IMR-90 (cell line): ENCODE data around the gene HDHD3. TPM values are rescaled to one million over a fixed set of nuclear protein-coding genes. Genes with fewer than 3 reads are reported as not detected.

Experiments used
- ATAC-seq: fragments of 200-7000 bp; cut with Tn5 transposase; 2 replicates; pipeline ENCODE4 v1.9.1; 2020; ENCODE audit warnings: low read depth, mild to moderate bottlenecking, moderate library complexity
- BruUV-seq: library from RNA; stranded (reverse); fragments of 400-500 nt; replicated peaks from 2 replicates; lab custom pipeline; 2021; lab: Mats Ljungman, UMichigan
- CTCF ChIA-PET: fragments of 300-600 bp; formaldehyde crosslinking; extraction: SDS; loops from one replicate; lab custom pipeline; 2021; ENCODE audit warnings: antibody characterized with exemption; lab: Yijun Ruan, JAX
- POLR2A ChIA-PET: fragments of 300-600 bp; sonication (Branson Sonifier 250); formaldehyde crosslinking; loops from one replicate; lab custom pipeline; 2022; ENCODE audit warnings: antibody characterized with exemption; ENCODE audit not compliant: unreplicated experiment; lab: Charles Lee
- DNase-seq: peaks from one replicate; pipeline ENCODE4 v3.0.0; 2013
- H2AFZ ChIP-seq: replicated peaks from 2 replicates; pipeline ENCODE3; 2013; ENCODE audit warnings: low read length, mild to moderate bottlenecking; ENCODE audit not compliant: poor library complexity
- H2AK5ac ChIP-seq: 2 replicates; pipeline ENCODE4 v1.6.1; 2013; ENCODE audit warnings: low read depth, low read length, inconsistent platforms
- H2AK9ac ChIP-seq: replicated peaks from 2 replicates; pipeline ENCODE3; 2013; ENCODE audit warnings: mild to moderate bottlenecking, low read depth, low read length, moderate library complexity; ENCODE audit not compliant: poor library complexity
- H2BK120ac ChIP-seq: 2 replicates; pipeline ENCODE4 v1.6.1; 2013; ENCODE audit warnings: low read depth, low read length, inconsistent platforms
- H2BK15ac ChIP-seq: 3 replicates; pipeline ENCODE4 v1.6.1; 2013; ENCODE audit warnings: low read depth, low read length, inconsistent platforms
- H2BK20ac ChIP-seq: 2 replicates; pipeline ENCODE4 v1.6.1; 2013; ENCODE audit warnings: low read depth, mild to moderate bottlenecking, inconsistent platforms, low read length, moderate library complexity
- H2BK5ac ChIP-seq: 2 replicates; pipeline ENCODE4 v1.6.1; 2013; ENCODE audit warnings: mild to moderate bottlenecking, low read depth, low read length, inconsistent platforms; ENCODE audit not compliant: poor library complexity, severe bottlenecking
- H3K14ac ChIP-seq: replicated peaks from 2 replicates; pipeline ENCODE4 v1.6.1; 2013; ENCODE audit warnings: low read depth, low read length, inconsistent platforms
- H3K18ac ChIP-seq: 2 replicates; pipeline ENCODE4 v1.6.1; 2013; ENCODE audit warnings: low read depth, low read length, control low read depth
- H3K23ac ChIP-seq: 2 replicates; pipeline ENCODE4 v1.6.1; 2013; ENCODE audit warnings: low read depth, low read length, inconsistent platforms
- H3K27ac ChIP-seq: 2 replicates; pipeline ENCODE4 v1.5.1; 2013; ENCODE audit warnings: mild to moderate bottlenecking, control low read depth, low read length; ENCODE audit not compliant: insufficient read depth
- H3K27me3 ChIP-seq: 2 replicates; pipeline ENCODE4 v1.6.1; 2013; ENCODE audit warnings: low read length; ENCODE audit not compliant: control insufficient read depth, insufficient read depth
- H3K36me3 ChIP-seq: 2 replicates; pipeline ENCODE4 v1.6.1; 2013; ENCODE audit warnings: low read length, mixed read lengths; ENCODE audit not compliant: control insufficient read depth, insufficient read depth
- H3K4ac ChIP-seq: 2 replicates; pipeline ENCODE4 v1.6.1; 2013; ENCODE audit warnings: low read depth, low read length, inconsistent platforms
- H3K4me1 ChIP-seq: 2 replicates; pipeline ENCODE4 v1.6.1; 2013; ENCODE audit warnings: low read length, mixed read lengths; ENCODE audit not compliant: control insufficient read depth, insufficient read depth
- H3K4me2 ChIP-seq: 2 replicates; pipeline ENCODE4 v1.6.1; 2013; ENCODE audit warnings: low read depth, mild to moderate bottlenecking, control low read depth, low read length, moderate library complexity
- H3K4me3 ChIP-seq: 2 replicates; pipeline ENCODE4 v1.5.1; 2013; ENCODE audit warnings: low read depth, mild to moderate bottlenecking, control low read depth, low read length, moderate library complexity; ENCODE audit not compliant: insufficient read depth
- H3K56ac ChIP-seq: 2 replicates; pipeline ENCODE4 v1.6.1; 2013; ENCODE audit warnings: low read length, inconsistent platforms; ENCODE audit not compliant: insufficient read depth; ENCODE audit errors: extremely low read depth
- H3K79me1 ChIP-seq, 2 experiments: 2 replicates each; pipeline ENCODE4 v1.6.1; 2013; ENCODE audit warnings: low read length in 2 of 2, inconsistent platforms in 1 of 2, low read depth in 1 of 2
- H3K9ac ChIP-seq: 2 replicates; pipeline ENCODE4 v1.6.1; 2013; ENCODE audit warnings: low read depth, low read length, control low read depth
- H3K9me1 ChIP-seq: 2 replicates; pipeline ENCODE4 v1.6.1; 2013; ENCODE audit warnings: low read length, inconsistent platforms; ENCODE audit not compliant: insufficient read depth
- H3K9me3 ChIP-seq: 2 replicates; pipeline ENCODE4 v1.6.1; 2013; ENCODE audit warnings: low read length; ENCODE audit not compliant: control insufficient read depth, insufficient read depth
- H4K20me1 ChIP-seq: 2 replicates; pipeline ENCODE4 v1.6.1; 2013; ENCODE audit warnings: low read length, inconsistent platforms; ENCODE audit not compliant: insufficient read depth
- H4K5ac ChIP-seq: 2 replicates; pipeline ENCODE4 v1.6.1; 2013; ENCODE audit warnings: mild to moderate bottlenecking, low read depth, low read length, control low read depth
- H4K8ac ChIP-seq, 2 experiments: 2 replicates each; pipeline ENCODE4 v1.6.1; 2013; ENCODE audit warnings: low read depth in 2 of 2, low read length in 2 of 2, control low read depth in 1 of 2, inconsistent platforms in 1 of 2
- H4K91ac ChIP-seq: 2 replicates; pipeline ENCODE4 v1.6.1; 2013; ENCODE audit warnings: low read depth, low read length, inconsistent platforms; ENCODE audit not compliant: insufficient read depth
- BHLHE40 ChIP-seq: fragments of 150-350 bp; IDR thresholded peaks from 2 replicates; pipeline ENCODE4 v1.6.1; 2016; ENCODE audit warnings: mild to moderate bottlenecking, low read depth, low read length
- CEBPB ChIP-seq: IDR thresholded peaks from 2 replicates; pipeline ENCODE4 v1.6.1; 2012; ENCODE audit warnings: low read depth, low read length, improper control_type of control experiment
- CHD1 ChIP-seq: IDR thresholded peaks from 2 replicates; pipeline ENCODE4 v1.6.1; 2012; ENCODE audit warnings: low read depth, low read length, improper control_type of control experiment
- CTCF ChIP-seq: conservative IDR thresholded peaks from 2 replicates; pipeline ENCODE4 v1.5.1; 2012; ENCODE audit warnings: mild to moderate bottlenecking, low read depth, low read length, improper control_type of control experiment
- ELK1 ChIP-seq: fragments of 150-350 bp; IDR thresholded peaks from 2 replicates; pipeline ENCODE4 v1.6.1; 2016; ENCODE audit warnings: low read depth, mild to moderate bottlenecking, low read length, moderate library complexity, borderline replicate concordance
- FOS ChIP-seq: fragments of 150-350 bp; IDR thresholded peaks from 2 replicates; pipeline ENCODE4 v1.6.1; 2016; ENCODE audit warnings: low read depth, low read length
- MAFK ChIP-seq: IDR thresholded peaks from 2 replicates; pipeline ENCODE4 v1.6.1; 2012; ENCODE audit warnings: low read depth, low read length, improper control_type of control experiment
- MAZ ChIP-seq: IDR thresholded peaks from 2 replicates; pipeline ENCODE4 v1.6.1; 2012; ENCODE audit warnings: low read depth, mild to moderate bottlenecking, low read length, improper control_type of control experiment, moderate library complexity, borderline replicate concordance
- MXI1 ChIP-seq: IDR thresholded peaks from 2 replicates; pipeline ENCODE4 v1.6.1; 2012; ENCODE audit warnings: low read depth, mild to moderate bottlenecking, low read length, moderate library complexity, borderline replicate concordance
- NFE2L2 ChIP-seq: fragments of 150-350 bp; IDR thresholded peaks from 2 replicates; pipeline ENCODE4 v1.6.1; 2016; ENCODE audit warnings: low read depth, mild to moderate bottlenecking, low read length
- POLR2A ChIP-seq: IDR thresholded peaks from 2 replicates; pipeline ENCODE4 v1.6.1; 2012; ENCODE audit warnings: mild to moderate bottlenecking, low read depth, low read length
- RAD21 ChIP-seq: IDR thresholded peaks from 2 replicates; pipeline ENCODE4 v1.6.1; 2012; ENCODE audit warnings: low read length, improper control_type of control experiment
- RCOR1 ChIP-seq: IDR thresholded peaks from 2 replicates; pipeline ENCODE4 v1.6.1; 2012; ENCODE audit warnings: mild to moderate bottlenecking, low read length, improper control_type of control experiment; ENCODE audit not compliant: insufficient replicate concordance
- RFX5 ChIP-seq: IDR thresholded peaks from 2 replicates; pipeline ENCODE4 v1.8.0; 2012; ENCODE audit warnings: low read depth, mild to moderate bottlenecking, low read length, moderate library complexity
- SMC3 ChIP-seq: fragments of 150-350 bp; IDR thresholded peaks from 2 replicates; pipeline ENCODE4 v1.6.1; 2016; ENCODE audit warnings: low read depth, mild to moderate bottlenecking, antibody characterized with exemption, low read length, moderate library complexity
- USF2 ChIP-seq: fragments of 150-350 bp; IDR thresholded peaks from 2 replicates; pipeline ENCODE4 v1.6.1; 2017; ENCODE audit warnings: mild to moderate bottlenecking, antibody characterized with exemption, low read length, low read depth
- WGBS, 2 experiments: methylation state at CpG; one replicate each; pipeline versions ENCODE4 v1.1.5 to v1.1.7; 2013; ENCODE audit warnings: missing lambda C conversion rate in 2 of 2; ENCODE audit not compliant: insufficient read length in 1 of 2; ENCODE audit errors: extremely low coverage in 2 of 2; 5-methylcytosine and 5-hydroxymethylcytosine counted together
- dilution Hi-C: fragments of 300-500 bp; cut with HindIII; formaldehyde crosslinking; loops from one replicate; pipeline ENCODE4 v1.14.3; 2018; ENCODE audit warnings: low sequenced_read_pairs; ENCODE audit not compliant: unreplicated experiment
- in situ Hi-C: fragments of 300-500 bp; cut with MboI; formaldehyde crosslinking; loops from 3 replicates; pipeline ENCODE4 v1.14.3; 2019; ENCODE audit warnings: low sequenced_read_pairs, inconsistent platforms, mixed read lengths
- intact Hi-C: fragments of 100-400 bp; cut with micrococcal nuclease; formaldehyde crosslinking; loops from 2 replicates; pipeline ENCODE4 v1.10.0; 2022
- polyA plus RNA-seq, 3 experiments: library from polyadenylated mRNA; depleted of rRNA; stranded (reverse); fragments of >200 nt; gene quantifications; 2 replicates each; pipeline ENCODE4 v1.2.3, GENCODE V29; 2012; ENCODE audit warnings: low replicate concordance in 1 of 3
- total RNA-seq: library from RNA; depleted of rRNA; stranded (reverse); fragments of >200 nt; gene quantifications from 2 replicates; pipeline ENCODE4 v1.2.3, GENCODE V29; 2012

Gene HDHD3
- total and polyA plus RNA-seq, 2 of the 4 experiments (the other 2 are of a cell fraction): 7.0 to 8.6 TPM

GRCh38 chr9:113356686-113357292, 20.0 kb downstream of the HDHD3 start:
- H3K4me3 ChIP-seq: no peak overlapping the region
- in situ Hi-C loops: no loop called here
- no peak overlapping the region for H2AFZ ChIP-seq
- no TSS peak for BruUV-seq
- peaks cover 3% of the 10 kb centered on the region; the same call in 1 of the 2 replicates for H3K9me1 ChIP-seq
- no peaks in the 10 kb centered on the region for H3K79me1 ChIP-seq
- no peak overlapping the region for H3K23ac ChIP-seq
- H4K8ac ChIP-seq: no peak overlapping the region
- H2AK9ac ChIP-seq: no peak overlapping the region
- no peak for DNase-seq
- CTCF ChIA-PET: no interaction called here
- H4K5ac ChIP-seq: no peak overlapping the region
- no peak overlapping the region for H3K9ac ChIP-seq
- no peaks in the 10 kb centered on the region for H3K4me1 ChIP-seq
- no peak overlapping the region for H3K4me2 ChIP-seq
- ATAC-seq: no peak
- TF ChIP-seq FOS (no peak), ELK1 (no peak), RAD21 (no peak), NFE2L2 (no peak), CEBPB (no peak), CTCF (no peak), RFX5 (no peak), RCOR1 (no peak), MAZ (no peak), USF2 (no peak), MAFK (no peak), SMC3 (no peak), CHD1 (no peak), POLR2A (no peak), BHLHE40 (no peak), MXI1 (no peak)
- H3K9me3 ChIP-seq: no peaks in the 10 kb centered on the region
- no peak overlapping the region for H4K91ac ChIP-seq
- intact Hi-C loops: no loop called here
- H3K18ac ChIP-seq: no peak overlapping the region
- H3K36me3 ChIP-seq: no peaks in the 10 kb centered on the region
- H3K14ac ChIP-seq: no peak overlapping the region
- no peak overlapping the region for H2AK5ac ChIP-seq
- no peak overlapping the region for H2BK120ac ChIP-seq
- no peak overlapping the region for H3K56ac ChIP-seq
- no peak overlapping the region for H2BK5ac ChIP-seq
- peaks cover 59% of the 10 kb centered on the region for H3K27me3 ChIP-seq
- dilution Hi-C loops: no loop called here
- no peak overlapping the region for H3K4ac ChIP-seq
- no peaks in the 10 kb centered on the region for H4K20me1 ChIP-seq
- no peak overlapping the region for H2BK20ac ChIP-seq
- no peak overlapping the region for H2BK15ac ChIP-seq
- POLR2A ChIA-PET: no interaction called here
- 50% methylated on average over 4 of the region's 7 CpGs; no CpG with 5 or more reads in 1 of the 2 experiments for WGBS, 2 experiments
- no peak overlapping the region for H3K27ac ChIP-seq
